ENCODE data around the gene STPG3.
A peak's percentile ranks its signal among the peaks of the same experiment; 100 is the strongest.

STPG3 gene

GRCh38 chr9:137302449-137303150, 51.5 kb downstream of the STPG3 start:
- H3K36me3 ChIP-seq (ENCODE audit: control insufficient read depth in 2 of 2, insufficient read depth in 2 of 2, low read length in 2 of 2): peaks cover 0 to 3% of the 10 kb centered on the region in 2 donors
- H3K4me3 ChIP-seq (ENCODE audit: low read length in 2 of 2): peak overlapping the region; percentile 56 to 63
- H3K9me3 ChIP-seq (ENCODE audit: control insufficient read depth in 2 of 2, low read length in 2 of 2): no peaks in the 10 kb centered on the region
- H3K9ac ChIP-seq (ENCODE audit: low read depth in 1 of 2, low read length in 2 of 2): peak overlapping the region; percentile 70 to 91
- H3K27me3 ChIP-seq (ENCODE audit: control insufficient read depth in 2 of 2, insufficient read depth in 2 of 2, low read length in 2 of 2): peaks cover 3 to 14% of the 10 kb centered on the region in 2 donors
- H3K27ac ChIP-seq (ENCODE audit: low read depth in 2 of 2, low read length in 2 of 2): peak overlapping the region; percentile 93 to 98
- peaks cover 63 to 64% of the 10 kb centered on the region in 2 donors for H3K4me1 ChIP-seq (ENCODE audit: control insufficient read depth in 2 of 2, insufficient read depth in 2 of 2, low read length in 2 of 2)

Measured in mucosa of rectum (tissue), 2 donors.